Measurements from ENCODE around the gene STAT5B. TPM values are rescaled to one million over a fixed set of nuclear protein-coding genes. Genes with fewer than 3 reads are reported as not detected.
A peak's percentile ranks its signal among the peaks of the same experiment; 100 is the strongest.

STAT5B gene
- total RNA-seq, 1 donor from 2014 or later = 46.8 TPM

- no peak for TF ChIP-seq CTCF (IDR thresholded peaks at IDR 0.05; ENCODE audit: unreplicated experiment)
- peaks cover 3% of the 10 kb centered on the region for H3K27me3 Mint-ChIP-seq
- no peaks in the 10 kb centered on the region for H3K9me3 Mint-ChIP-seq (ENCODE audit: low read depth)
- peaks cover 16% of the 10 kb centered on the region for H3K4me1 Mint-ChIP-seq (ENCODE audit: low read depth)
- no peak for DNase-seq (ENCODE audit: low spot score, unreplicated experiment)
- no peaks in the 10 kb centered on the region for H3K36me3 Mint-ChIP-seq (ENCODE audit: insufficient read depth)
- peak overlapping the region; percentile 83 for H3K4me3 Mint-ChIP-seq (ENCODE audit: low read depth)
- H3K27ac Mint-ChIP-seq = peak overlapping the region; percentile 82
Observed at GRCh38 chr17:42155614-42156045, 120.6 kb downstream of the STAT5B start.

GRCh38 chr17:42153919-42154742 lies 122.1 kb downstream of the STAT5B start:
- Mint-ChIP-seq H3K4me1 (ENCODE audit: low read depth) (peaks cover 16% of the 10 kb centered on the region), H3K27ac (peak overlapping the region; percentile 82), H3K27me3 (peaks cover 3% of the 10 kb centered on the region), H3K36me3 (ENCODE audit: insufficient read depth) (no peaks in the 10 kb centered on the region), H3K4me3 (ENCODE audit: low read depth) (peak overlapping the region; percentile 83), H3K9me3 (ENCODE audit: low read depth) (no peaks in the 10 kb centered on the region)
- TF ChIP-seq CTCF (IDR thresholded peaks at IDR 0.05; ENCODE audit: unreplicated experiment) = no peak
- DNase-seq (ENCODE audit: low spot score, unreplicated experiment) = no peak

Other genes with a start within 250 kb of the STAT5B start
- gene C17orf113, start 225.8 kb downstream of the STAT5B start, total RNA-seq = 3.2 and 3.7 TPM in 2 replicates
- gene ZNF385C, start 177.9 kb downstream of the STAT5B start, total RNA-seq = 2.7 TPM in 2 replicates
- gene DHX58, start 163.7 kb downstream of the STAT5B start, total RNA-seq = 0.42 and 0.43 TPM in 2 replicates
- gene KAT2A, start 155.0 kb downstream of the STAT5B start, total RNA-seq = 40.1 and 43.2 TPM in 2 replicates
- gene HSPB9, start 153.6 kb downstream of the STAT5B start, total RNA-seq = 0.16 TPM in 1 of 2 replicates, not detected in the other
- gene RAB5C, start 121.4 kb downstream of the STAT5B start, total RNA-seq = 68.8 and 70.3 TPM in 2 replicates
- gene KCNH4, start 95.2 kb downstream of the STAT5B start, total RNA-seq = not detected in 2 replicates
- not detected in 2 replicates for gene HCRT, start 90.9 kb downstream of the STAT5B start, total RNA-seq
- 6.8 and 8.1 TPM in 2 replicates for gene GHDC, start 81.9 kb downstream of the STAT5B start, total RNA-seq
- gene STAT5A, start 12.1 kb upstream of the STAT5B start, total RNA-seq = 0.74 and 1.4 TPM in 2 replicates
- 41.2 and 42.2 TPM in 2 replicates for gene STAT3, start 112.1 kb upstream of the STAT5B start, total RNA-seq
- 1.1 and 1.8 TPM in 2 replicates for gene CAVIN1, start 146.9 kb upstream of the STAT5B start, total RNA-seq
- 86.3 and 90.5 TPM in 2 replicates for gene ATP6V0A1, start 182.5 kb upstream of the STAT5B start, total RNA-seq

Measured in progenitor cell of endocrine pancreas (in vitro differentiated cells).